Measurements from ENCODE around the gene ISX.

Gene ISX

DNA sequence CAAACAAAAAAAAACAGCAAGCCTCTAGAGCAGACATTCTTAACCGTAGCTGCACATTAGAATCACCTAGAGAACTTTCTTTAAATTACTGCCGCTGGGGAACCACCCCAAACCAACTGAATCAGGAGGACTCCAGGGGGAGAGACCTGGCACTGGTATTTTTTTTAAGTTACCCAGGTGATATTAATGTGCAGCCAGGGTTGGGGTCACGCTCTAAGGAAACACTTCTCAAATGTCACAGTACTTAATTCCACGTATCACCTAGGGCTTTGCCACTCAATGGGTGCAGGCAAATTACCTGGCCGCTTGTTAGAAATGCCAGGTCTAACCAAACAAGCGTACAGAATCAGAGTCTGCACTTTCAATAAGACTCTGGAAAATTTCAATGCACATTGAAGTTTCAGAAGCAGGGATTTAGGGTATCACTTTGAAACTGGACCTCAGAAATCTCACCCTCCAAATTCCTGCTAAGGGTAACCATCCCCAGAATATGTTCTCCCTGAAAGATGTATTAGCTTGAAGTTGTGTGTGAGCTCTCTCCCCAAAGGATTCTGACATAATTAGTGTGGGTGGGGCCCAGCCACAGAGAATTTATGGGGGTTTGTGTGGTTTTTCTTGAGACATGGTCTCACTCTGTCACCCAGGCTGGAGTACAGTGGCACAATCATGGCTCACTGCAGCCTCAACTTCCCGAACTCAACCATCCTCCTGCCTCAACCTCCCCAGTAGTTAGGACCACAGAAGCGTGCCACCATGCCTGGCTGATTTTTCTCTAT lies 12.7 kb upstream of the ISX start:
- no peak for FAIRE-seq

DNA sequence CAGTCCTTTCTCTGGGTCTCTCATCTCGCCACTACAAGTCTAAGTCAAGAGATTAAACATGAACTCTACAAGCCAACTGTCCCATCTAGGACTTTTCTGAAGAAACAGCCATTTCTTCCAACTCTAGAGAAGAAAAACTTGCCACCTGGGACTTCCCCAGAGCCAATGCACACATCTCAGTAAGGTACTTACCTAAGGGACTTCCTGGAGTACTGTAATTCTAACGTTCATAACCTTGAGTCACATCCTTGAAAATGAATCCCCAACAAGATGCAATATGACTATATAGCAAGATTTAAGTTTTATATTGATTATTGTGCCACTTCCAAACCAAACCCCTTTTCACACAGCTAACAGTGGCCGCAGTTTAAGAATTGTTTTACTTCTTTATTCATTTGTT lies 11.9 kb upstream of the ISX start:
- no peak for FAIRE-seq

DNA sequence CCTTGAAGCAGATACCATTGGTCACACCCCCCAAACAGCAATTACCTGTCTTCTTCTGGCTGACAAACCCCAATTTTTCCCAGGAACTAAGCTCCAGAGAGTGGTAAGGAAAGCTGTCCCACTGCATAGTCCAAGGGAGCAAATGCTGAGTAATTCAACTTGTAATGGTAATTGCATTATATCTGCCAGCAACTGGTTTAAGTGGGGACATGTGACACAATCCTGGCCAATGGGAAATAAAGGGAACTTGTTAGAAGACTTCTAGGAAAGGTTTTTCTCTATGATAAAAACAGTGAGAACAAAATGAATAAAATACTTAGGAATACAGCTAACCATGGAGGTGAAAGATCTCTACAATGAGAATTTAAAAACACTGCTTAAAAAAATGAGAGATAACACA lies 9.5 kb upstream of the ISX start:
- FAIRE-seq, result no peak

DNA sequence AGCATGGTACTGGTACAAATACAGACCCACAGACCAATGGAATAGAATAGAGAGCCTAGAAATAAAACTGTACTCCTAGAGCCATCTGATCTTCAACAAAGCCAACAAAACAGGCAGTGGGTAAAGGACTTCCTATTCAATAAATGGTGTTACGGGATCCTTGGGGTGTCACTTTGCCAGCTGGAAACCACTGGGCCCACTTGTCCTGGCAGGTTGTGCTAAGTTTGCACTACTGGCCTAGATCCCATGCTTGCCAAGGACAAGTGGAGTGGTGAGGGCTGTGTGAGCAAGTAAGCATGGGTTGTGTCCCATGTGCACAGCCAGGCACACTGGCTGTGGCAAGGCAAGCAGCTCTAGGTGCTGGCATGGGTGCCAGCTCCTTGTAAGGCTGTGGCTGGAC lies 8.8 kb upstream of the ISX start:
- FAIRE-seq, result no peak

DNA sequence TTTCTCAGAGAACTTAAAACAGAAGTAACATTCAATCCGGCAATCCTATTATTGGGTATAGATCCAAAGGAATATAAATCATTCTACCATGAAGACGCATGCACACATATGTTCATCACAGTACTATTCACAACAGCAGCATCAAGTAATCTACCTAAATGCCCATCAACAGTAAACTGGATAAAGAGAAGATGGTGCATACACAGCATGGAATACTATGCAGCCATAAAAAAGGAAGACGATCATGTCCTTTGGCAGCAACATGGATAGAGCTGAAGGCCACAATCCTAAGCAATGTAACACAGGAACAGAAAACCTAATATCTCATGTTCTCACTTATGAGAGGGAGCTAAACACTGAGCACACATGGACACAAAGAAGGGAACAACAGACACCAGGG lies 6.3 kb upstream of the ISX start:
- no peak for FAIRE-seq

DNA sequence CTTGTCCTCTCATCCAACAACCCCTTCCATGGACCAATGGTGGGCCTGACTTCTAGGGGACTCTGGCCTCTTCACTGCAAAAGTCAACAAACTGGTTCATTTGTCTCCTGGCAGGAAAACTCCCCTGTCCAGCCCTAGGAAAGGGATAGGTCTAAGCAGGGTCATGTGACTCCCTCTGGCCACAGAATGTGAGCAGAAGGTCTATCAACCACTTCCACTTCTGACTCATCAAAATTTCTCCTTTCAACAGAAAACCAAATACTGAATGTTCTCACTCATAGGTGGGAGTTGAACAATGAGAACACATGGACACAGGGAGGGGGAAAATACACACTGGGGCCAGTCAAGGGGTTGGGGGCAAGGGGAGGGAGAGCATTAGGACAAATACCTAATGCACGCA lies 1.3 kb upstream of the ISX start:
- FAIRE-seq, result no peak

DNA sequence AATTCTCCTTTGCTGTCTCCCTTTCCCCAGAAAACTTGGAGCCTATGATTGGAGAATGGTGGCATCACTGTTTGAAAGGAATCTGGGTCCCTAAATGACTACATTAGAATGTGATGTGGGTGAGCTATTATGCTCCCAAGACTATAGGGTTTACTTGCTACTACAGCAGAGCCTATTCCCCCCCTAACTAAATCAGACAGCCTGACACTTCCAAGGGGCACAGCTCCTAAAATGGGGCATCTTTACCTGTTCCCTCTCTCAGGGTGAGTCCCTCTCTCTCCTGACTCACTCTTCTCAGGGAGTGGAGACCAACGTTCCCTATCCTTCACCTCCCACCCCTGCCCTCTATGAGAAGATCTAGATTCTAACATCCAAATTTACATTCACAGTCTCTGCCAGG lies 775 bp upstream of the ISX start:
- no peak for FAIRE-seq

DNA sequence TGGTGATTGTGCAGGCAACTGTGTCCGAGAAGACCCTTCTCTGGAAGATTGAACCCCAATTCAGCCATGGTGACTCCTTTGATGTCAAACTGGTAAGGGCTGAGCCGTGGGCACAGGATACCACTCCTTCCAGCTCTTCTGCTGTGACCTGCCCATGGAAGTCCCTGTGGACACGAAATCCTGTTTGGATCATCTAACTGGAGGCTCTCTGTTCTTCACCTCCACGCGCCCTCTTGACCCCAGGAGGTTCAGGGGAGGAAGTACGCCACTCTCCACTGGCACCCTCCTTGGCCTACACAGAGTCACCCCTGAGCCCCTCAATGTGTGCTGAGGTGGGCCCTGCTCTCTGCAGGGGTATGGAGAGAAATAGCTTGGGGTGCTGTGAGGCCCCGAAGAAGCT lies 810 bp downstream of the ISX start:
- FAIRE-seq, result no peak

DNA sequence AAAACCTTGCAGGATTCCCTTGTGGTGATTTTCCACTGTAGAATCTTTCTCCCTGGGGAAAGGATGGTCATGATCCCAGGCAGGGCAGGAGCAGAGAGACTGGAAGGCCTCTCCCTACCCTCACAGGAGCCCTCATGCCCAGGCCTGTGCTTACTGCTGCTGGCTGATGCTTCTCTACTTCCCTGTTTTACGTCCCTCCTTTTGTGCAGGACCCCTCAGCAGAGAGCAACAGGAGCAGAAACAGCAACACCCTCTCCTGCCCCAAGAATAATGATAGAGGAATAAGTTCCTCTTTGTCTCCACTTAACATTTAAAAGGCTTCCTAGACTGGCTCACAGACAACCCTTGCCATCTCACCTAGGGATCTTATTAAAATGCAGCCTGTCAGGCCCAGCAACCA lies 3.6 kb downstream of the ISX start:
- no peak for FAIRE-seq

DNA sequence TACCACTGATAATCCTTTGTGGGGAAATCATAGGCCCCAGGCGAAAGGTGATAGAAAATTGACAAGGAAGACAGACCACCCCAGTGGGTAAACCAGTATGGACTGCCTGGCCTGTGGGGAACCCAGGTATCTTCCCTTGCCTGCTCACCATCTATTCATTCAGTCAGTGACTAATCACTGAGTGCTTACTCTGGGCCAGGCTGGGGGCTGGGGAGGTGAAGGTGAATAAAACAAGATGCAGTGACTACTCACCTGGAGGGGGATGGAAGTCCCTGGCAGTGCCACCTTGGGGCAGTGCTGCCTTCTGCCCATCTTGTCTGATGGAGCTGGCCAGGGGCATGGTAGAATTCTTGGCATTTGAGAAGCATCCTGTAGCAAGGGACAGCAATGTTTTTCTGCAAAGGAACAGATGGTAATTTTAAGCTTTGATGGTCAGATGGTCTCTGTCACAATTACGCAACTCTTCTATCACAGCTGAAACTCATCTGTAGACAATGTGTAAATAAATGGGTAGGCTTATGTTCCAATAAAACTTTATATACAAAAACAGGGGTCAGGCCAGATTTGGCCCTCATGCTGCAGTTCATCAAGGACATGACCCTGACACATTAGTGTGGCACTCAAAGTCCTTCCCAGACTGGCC lies 4.6 kb downstream of the ISX start:
- no peak for FAIRE-seq

DNA sequence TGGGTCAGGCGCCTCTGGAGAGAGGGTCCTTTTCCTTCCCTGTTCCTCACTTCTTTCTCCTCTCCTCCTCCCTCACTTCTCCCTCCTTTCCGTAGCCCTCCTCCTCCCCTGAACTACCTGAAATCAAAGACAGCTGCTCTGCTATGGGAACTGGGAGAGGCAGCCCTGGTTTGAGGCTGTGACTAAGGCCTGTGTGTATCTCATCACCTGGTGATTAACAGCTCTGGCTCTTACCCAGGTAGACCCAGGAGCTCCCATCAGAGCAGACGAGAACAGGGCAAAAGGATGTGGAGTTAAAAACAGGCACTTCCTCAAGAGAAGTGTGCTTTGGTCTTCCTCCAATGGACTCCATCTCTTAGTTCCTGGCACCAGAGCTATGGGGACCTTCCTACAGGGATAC lies 5.8 kb downstream of the ISX start:
- no peak for FAIRE-seq

DNA sequence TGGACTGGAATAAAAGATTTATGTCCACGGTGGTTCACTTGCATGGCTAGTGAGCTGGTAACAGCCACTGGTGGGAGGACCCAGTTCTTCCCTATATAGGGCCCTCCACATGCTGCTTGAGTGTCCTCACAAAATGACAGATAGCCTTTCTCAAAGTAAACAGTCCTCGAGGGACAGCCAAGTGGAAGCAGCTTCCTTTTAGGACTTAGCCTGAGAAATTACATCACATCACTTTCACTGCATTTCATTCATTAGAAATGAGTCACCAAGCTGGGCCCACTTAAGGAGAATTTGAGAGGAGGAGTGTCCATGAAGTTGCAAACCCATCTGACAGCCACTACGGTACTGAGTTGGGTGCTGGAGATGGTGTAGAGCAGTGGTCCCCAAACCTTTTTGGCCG lies 7.0 kb downstream of the ISX start:
- no peak for FAIRE-seq

DNA sequence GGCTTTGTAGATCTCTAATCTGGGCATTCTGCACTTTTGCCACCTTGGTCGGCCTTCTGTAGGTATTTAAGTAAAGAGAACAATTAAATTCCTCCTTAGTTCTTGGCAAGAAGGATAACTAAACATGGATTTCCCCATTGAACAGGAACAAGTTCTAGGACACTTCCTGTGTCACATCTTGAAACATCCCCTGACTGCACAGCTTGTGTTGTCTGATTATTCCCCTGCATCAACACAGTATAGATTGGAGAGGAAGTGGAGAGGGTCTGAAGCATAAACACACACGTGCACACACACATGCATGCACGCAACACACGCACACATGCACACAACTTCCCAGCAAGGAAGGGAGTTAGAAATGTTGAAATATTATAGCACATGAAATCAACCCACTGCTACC lies 8.6 kb downstream of the ISX start:
- no peak for FAIRE-seq

DNA sequence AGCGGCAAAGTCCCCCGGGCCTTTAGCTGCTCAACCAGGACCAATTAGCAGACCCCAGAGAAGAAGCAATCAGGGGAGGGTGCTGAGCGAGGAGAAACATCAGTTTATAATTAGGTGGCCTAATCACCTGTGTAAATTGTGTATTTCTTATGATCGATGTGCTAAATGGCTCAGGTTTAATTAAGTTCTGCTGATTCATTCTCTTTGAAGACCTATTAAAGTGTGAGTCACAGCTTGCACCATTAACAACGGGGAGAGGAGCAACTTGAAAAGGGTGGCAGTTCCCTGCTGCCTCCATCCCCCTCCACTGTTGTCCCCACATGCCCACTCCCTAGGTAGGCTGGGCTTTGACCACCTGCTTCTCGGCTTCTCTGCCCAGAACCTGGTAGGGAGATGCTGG lies 10.7 kb downstream of the ISX start:
- no peak for FAIRE-seq

DNA sequence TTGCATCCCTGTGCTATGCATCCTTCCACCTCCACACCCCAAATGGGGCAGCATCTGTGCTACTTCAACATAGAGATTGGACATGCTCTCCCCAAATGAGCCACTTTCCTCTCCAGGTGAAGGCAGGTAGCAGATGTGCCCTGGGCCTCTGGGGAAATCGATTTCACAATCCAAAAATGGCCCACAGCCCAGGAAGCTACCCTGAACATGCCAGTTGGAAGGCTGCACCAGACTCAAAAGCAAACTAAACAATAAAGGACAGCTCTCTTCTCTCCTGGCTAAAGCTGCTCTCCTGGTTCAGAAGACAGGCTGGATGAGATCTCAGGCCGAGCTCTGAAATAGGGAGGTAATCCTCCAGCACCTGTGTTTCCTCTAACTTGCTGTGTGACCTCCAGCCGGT lies 19.7 kb downstream of the ISX start:
- no peak for FAIRE-seq

DNA sequence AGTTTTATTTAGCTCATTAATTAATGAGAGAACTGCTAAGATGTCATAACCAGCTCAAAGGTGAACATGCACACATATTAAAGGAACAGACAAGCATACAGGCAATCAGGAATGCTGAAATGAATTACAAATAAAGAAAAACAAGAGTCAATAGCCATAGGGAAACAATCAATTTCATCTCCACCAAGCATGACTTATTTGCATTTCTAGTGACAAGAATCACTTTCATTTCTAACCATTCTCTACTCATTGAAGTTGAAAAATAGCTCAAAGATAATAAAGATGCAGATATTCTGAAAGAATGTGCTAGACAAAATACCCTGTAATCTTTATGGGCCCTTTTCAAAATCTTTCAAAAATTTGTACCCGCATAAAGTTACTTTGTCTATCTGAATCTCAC lies 23.2 kb downstream of the ISX start:
- no peak for FAIRE-seq

DNA sequence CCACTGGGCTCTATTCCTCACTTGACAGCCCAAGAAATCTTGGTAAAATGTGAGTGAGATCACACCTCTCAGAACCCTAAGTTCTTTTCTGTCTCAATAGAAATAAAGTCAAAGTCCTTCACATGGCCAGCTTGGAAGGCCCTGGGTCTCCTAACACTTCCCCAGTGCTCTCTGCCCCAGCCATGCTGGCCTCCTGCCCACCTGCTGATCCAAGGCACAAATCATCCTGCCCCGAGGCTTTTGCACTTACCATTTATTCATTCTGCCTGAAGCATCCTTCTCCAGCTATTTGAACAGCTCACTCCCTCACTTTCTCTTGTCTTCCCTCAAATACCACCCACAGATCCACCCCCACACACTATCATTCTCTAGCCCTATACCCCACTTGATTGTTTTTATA lies 26.4 kb downstream of the ISX start:
- FAIRE-seq, result no peak

DNA sequence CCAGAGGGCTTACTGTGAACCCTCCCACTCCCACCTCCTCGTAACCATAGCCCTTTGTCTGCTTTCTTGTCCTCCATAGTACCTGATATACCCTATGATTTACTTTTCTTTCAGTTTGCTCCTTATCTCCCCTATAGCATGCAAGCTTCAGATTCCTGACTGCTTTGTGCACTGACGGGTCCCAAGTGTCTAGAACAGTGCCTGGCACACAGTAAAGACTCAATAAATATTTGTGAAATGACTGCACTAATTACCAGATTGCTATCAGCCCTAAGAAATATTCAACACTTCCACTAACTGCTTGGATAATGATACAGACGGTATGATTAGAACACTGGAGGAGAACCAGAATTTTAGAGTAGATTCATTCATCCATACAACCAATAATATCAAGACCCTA lies 33.0 kb downstream of the ISX start:
- no peak for FAIRE-seq

DNA sequence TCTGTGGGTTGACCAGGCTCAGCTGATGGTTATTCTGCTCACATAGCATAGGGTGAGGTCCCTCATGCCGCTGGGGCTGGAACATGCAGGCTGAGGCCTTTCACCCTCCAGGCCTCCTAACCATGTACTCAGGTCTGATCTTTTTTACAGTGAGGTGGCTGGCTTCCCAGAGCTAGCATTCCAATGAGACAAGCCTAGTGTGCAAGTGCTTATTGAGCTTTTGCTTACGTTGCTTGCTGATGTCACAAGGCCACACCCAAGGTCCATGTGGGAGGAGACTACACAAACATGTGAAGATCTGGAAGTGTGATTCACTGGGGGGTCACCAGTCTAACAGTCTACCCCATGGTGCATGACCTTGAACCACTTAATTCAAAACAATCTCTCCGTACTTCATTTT lies 33.9 kb downstream of the ISX start:
- no peak for FAIRE-seq

DNA sequence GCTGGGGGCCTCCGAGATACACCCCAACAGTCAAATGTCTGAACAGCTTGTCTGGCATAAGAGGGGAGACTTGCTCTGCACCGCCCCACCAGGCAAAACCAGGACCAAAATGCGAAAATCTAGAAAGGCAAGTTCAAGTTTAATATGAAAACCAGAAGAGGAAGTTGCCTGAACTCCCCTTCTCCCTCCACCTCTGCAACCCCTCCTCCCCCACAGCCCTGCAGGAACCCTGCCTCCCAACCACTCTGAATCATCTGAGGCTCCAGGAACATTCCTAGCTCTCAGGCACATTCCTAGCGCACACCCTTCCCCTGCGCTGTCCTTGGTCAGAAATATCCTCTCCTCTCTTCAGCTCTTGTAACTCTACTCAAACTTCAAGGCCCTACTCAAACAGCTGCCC lies 36.7 kb downstream of the ISX start:
- no peak for FAIRE-seq

DNA sequence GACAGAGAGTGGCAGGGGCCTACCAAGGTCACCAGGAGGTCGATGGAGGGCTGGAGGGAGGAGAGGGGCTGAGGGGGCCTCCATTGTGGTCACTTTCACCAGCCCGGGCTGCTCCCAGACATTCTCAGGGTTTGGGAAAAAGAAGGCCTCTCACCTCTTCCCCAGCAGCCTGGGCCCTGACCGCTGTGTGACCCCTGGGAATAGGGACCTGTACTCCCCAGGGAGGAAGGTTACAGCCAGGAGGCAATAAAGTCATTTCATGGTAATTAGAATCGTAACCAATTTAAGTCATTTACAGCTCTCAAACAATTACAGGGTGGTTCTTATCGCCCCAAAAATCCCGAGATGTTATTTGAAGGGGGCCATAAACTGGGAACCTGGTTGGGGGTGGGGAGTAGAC lies 37.8 kb downstream of the ISX start:
- no peak for FAIRE-seq

DNA sequence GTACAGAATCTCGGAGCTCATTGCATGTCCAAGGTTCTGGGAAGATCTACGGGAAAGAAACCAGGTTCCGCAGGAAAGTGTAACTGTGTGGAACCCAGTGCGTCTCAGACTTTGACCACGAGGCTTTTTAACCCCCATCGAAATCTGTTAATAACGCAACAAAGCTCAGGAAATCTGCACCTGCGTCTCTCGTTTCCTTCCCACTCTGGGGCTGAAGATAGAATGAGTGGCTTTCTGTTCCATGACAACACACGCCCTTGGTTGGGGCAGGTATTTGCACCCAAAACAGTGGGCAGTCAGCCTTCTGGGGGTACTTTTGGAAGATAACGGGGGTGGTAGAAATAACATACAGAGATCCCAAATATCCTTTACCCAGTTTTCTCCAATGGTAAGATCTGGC lies 38.5 kb downstream of the ISX start:
- no peak for FAIRE-seq

DNA sequence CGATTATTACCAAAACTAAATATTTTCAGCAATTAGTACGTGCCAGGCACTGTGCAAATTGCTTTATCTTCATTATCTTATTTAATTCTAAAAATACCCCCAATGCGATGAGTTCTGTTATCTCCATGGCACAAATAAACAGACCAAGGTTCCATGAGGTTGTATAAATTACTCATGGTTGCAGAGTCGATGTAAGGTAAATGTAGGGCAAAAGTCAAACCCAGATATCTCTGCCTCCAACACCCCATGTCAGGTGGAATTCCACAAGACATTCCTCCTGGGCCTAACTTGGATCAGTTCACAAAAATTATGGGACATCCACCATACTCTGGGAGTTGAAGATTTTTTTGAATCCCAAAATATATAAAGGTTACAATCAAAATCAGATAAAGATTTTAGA lies 43.7 kb downstream of the ISX start:
- FAIRE-seq, result no peak

DNA sequence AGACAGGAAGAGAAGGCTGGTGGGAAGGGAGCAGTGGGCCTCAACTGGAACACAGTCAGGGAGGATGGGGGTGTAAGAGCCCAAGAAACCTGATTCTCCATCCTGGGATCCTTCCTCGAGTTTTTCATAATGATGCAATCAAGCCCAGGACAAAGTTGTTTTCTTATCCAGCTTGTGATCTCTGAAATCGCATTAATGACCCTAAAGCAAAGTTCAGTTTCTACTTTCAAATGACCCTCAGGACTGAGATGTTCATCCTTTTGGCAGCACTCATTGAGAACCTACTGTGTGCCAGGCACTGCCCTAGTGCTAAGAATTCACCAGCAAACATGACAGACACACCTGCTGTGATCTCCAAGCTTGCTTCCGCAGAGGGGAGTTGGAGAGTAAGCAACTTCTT lies 45.3 kb downstream of the ISX start:
- FAIRE-seq, result no peak

DNA sequence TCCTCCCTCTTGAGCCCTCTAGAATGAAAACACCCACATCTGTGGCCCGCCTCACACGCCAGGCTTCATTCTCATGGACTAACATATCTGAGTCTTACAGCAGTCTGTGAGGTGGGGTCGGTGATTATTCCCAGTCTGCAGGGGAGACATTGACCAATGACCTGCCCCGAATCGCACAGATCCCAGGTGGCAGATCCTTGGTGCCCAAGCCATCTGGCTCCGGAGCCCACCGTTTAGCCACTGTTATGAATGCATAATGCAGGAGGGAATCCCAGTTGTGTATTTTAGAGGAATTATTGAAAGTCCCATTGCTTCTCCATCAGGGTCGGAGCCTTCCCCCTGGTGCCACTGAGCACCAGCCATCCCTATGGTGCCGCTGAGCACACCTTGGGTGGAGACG lies 47.4 kb downstream of the ISX start:
- FAIRE-seq, result no peak
